ENCODE measurements around the gene GPR31. TPM values are rescaled to one million over a fixed set of nuclear protein-coding genes. Genes with fewer than 3 reads are reported as not detected.

The GPR31 gene
- total and polyA plus RNA-seq, 9 of the 15 experiments (the other 6 are each of a cell fraction or from before 2014, with no cell fraction given) = not detected

DNA sequence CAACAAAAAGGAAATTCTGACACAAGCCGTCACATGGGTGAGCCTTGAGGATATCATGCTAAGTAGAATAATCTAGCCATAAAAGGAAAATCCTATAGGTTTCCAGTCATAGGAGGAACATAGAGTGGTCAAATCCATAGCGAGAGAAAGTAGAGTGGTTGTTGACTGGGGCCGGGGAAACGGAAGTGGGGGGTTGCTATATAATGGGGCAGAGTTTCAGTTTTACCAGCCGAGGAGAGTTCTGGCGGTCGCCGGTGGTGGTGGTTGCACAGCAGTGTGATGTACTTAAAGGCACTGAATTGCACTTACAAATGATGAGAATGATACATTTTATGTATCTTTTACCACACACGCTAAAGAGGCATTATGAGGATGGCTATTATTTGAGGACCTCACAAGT, 4.9 kb downstream of the GPR31 start (continued):
- TF ChIP-seq, protein P1, sequence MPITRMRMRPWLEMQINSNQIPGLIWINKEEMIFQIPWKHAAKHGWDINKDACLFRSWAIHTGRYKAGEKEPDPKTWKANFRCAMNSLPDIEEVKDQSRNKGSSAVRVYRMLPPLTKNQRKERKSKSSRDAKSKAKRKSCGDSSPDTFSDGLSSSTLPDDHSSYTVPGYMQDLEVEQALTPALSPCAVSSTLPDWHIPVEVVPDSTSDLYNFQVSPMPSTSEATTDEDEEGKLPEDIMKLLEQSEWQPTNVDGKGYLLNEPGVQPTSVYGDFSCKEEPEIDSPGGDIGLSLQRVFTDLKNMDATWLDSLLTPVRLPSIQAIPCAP (CRISPR knock-in tag; IDR thresholded peaks at IDR 0.05; ENCODE audit: borderline replicate concordance) = no peak

DNA sequence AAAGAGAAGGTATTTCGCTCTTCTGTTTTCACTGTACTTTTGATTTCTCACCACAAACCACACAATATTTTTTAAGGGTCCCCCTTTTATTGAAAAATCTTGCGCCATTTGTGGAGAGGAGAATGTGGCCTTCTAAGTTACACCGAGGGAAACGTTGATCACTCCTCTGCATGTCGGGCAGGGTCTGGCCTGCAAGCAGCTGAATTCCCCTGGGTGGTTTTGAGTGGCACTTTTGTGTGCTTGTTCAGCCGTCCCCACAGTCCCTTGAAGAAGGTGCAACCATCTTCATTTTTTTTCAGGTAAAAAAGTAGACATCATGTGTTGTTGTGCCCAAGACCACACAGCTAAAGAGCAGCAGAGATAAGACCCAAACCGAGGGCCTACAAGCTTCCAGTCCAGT, 6.1 kb downstream of the GPR31 start:
- intact Hi-C loops (cut with micrococcal nuclease) = no loop called here
- no peak overlapping the region for H3K4me2 ChIP-seq (ENCODE audit: insufficient read depth, low read length)
- H3K4me1 ChIP-seq (replicated peaks in 1 of 2; ENCODE audit: control insufficient read depth in 2 of 2, insufficient read depth in 2 of 2, low read length in 2 of 2) = no peaks in the 10 kb centered on the region
- no peaks in the 10 kb centered on the region for H3K9me3 ChIP-seq (replicated peaks; ENCODE audit: control insufficient read depth, insufficient read depth, low read depth, low read length)
- no peak overlapping the region for H3K9ac ChIP-seq (ENCODE audit: insufficient read depth in 1 of 2, low read depth in 2 of 2, low read length in 2 of 2)
- FAIRE-seq = no peak
- WGBS (ENCODE audit: insufficient coverage, low coverage, missing lambda C conversion rate) = under 1% methylated on average over 7 of the region's 7 CpGs
- no TSS peak for BruUV-seq (replicated peaks)
- H3K27ac ChIP-seq (ENCODE audit: extremely low read depth, low read depth, low read length) = no peak overlapping the region
- no peaks in the 10 kb centered on the region for H3K36me3 ChIP-seq (ENCODE audit: control insufficient read depth, insufficient read depth, low read length)
- peaks cover 62 to 81% of the 10 kb centered on the region in 2 experiments for H3K27me3 ChIP-seq (ENCODE audit: control insufficient read depth in 2 of 2, insufficient read depth in 2 of 2, low read length in 2 of 2)
- no peaks in the 10 kb centered on the region for H3K79me2 ChIP-seq (ENCODE audit: control insufficient read depth, insufficient read depth, low read length)
- CTCF ChIA-PET (ENCODE audit: low intra/inter-chr PET ratio) = no interaction called here
- no peaks in the 10 kb centered on the region for H3K9me1 ChIP-seq (ENCODE audit: control insufficient read depth, insufficient read depth, low read length)
- H2AFZ ChIP-seq (ENCODE audit: low read depth, low read length) = no peak overlapping the region
- no peak for ATAC-seq
- H3K4me3 ChIP-seq = no peak overlapping the region
- no peaks in the 10 kb centered on the region; the same call in none of the 2 replicates for H4K20me1 ChIP-seq (replicated peaks; ENCODE audit: control insufficient read depth, insufficient read depth, low read length)
- no peak for DNase-seq (ENCODE audit: extremely low read depth in 1 of 4, low spot score in 3 of 4)
- in situ Hi-C loops (cut with MboI) = no loop called here
- POLR2A ChIA-PET = no interaction called here
- no peak for TF ChIP-seq ZBTB17 (CRISPR knock-in tag; IDR thresholded peaks at IDR 0.05)
- TF ChIP-seq GABPB2 (CRISPR knock-in tag; conservative IDR thresholded peaks at IDR 0.05) = no peak
- TF ChIP-seq FOXP1 (CRISPR knock-in tag; IDR thresholded peaks at IDR 0.05) = no peak
- TF ChIP-seq ZZZ3 (IDR thresholded peaks at IDR 0.05) = no peak
- no peak for TF ChIP-seq ZC3H11A (IDR thresholded peaks at IDR 0.05; ENCODE audit: low read depth, low read length)
- no peak for TF ChIP-seq ZNF12 (CRISPR knock-in tag; IDR thresholded peaks at IDR 0.05)
- no peak for TF ChIP-seq NFIX (CRISPR knock-in tag; IDR thresholded peaks at IDR 0.05; ENCODE audit: low read depth)
- TF ChIP-seq RAD51 (IDR thresholded peaks at IDR 0.05; ENCODE audit: borderline replicate concordance, low read depth) = no peak
- TF ChIP-seq GABPB1 (CRISPR knock-in tag; IDR thresholded peaks at IDR 0.05) = no peak
- no peak for TF ChIP-seq ZNF316 (IDR thresholded peaks at IDR 0.05)
- TF ChIP-seq TBL1XR1 (IDR thresholded peaks at IDR 0.05; ENCODE audit: low read length in 2 of 2) = no peak
- TF ChIP-seq HDAC6 (IDR thresholded peaks at IDR 0.05; ENCODE audit: low read depth, low read length) = no peak
- TF ChIP-seq, protein P2, sequence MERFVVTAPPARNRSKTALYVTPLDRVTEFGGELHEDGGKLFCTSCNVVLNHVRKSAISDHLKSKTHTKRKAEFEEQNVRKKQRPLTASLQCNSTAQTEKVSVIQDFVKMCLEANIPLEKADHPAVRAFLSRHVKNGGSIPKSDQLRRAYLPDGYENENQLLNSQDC (CRISPR knock-in tag; IDR thresholded peaks at IDR 0.05) = no peak
- no peak for TF ChIP-seq RFX5 (IDR thresholded peaks at IDR 0.05; ENCODE audit: low read depth, low read length)
- no peak for TF ChIP-seq ATF1 (CRISPR knock-in tag; IDR thresholded peaks at IDR 0.05)
- TF ChIP-seq ATF1 (tag; IDR thresholded peaks at IDR 0.05) = no peak
- no peak for TF ChIP-seq TAL1 (IDR thresholded peaks at IDR 0.05)
- TF ChIP-seq, protein P3, sequence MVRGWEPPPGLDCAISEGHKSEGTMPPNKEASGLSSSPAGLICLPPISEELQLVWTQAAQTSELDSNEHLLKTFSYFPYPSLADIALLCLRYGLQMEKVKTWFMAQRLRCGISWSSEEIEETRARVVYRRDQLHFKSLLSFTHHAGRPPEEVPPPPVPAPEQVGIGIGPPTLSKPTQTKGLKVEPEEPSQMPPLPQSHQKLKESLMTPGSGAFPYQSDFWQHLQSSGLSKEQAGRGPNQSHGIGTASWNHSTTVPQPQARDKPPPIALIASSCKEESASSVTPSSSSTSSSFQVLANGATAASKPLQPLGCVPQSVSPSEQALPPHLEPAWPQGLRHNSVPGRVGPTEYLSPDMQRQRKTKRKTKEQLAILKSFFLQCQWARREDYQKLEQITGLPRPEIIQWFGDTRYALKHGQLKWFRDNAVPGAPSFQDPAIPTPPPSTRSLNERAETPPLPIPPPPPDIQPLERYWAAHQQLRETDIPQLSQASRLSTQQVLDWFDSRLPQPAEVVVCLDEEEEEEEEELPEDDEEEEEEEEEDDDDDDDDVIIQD (CRISPR knock-in tag; IDR thresholded peaks at IDR 0.05) = no peak

All from K562 (cell line).